A673 (cell line): ENCODE measurements around the gene EFCAB8. TPM values are rescaled to one million over a fixed set of nuclear protein-coding genes. Genes with fewer than 3 reads are reported as not detected.

Experiments used
- BruUV-seq: library from RNA; stranded (reverse); fragments of 400-500 nt; replicated peaks from 2 replicates; lab custom pipeline; 2021; lab: Mats Ljungman, UMichigan
- CTCF ChIA-PET: fragments of 300-600 bp; sonication (Branson Sonifier 250); formaldehyde crosslinking; loops from one replicate; lab custom pipeline; 2022; ENCODE audit warnings: antibody characterized with exemption; lab: Charles Lee
- POLR2A ChIA-PET: fragments of 300-600 bp; sonication (Branson Sonifier 250); formaldehyde crosslinking; loops from one replicate; lab custom pipeline; 2022; ENCODE audit warnings: antibody characterized with exemption; ENCODE audit not compliant: low non-redundant PET; lab: Charles Lee
- DNase-seq: peaks from one replicate; pipeline ENCODE4 v3.0.0-alpha.2; 2015; ENCODE audit warnings: low spot score
- H3K27ac ChIP-seq: fragments of 200-600 bp; sonication (generic); 2 replicates; pipeline ENCODE4 v1.5.1; 2016; ENCODE audit warnings: mixed run types, low read depth, mild to moderate bottlenecking, mixed read lengths, antibody characterized with exemption, low read length; ENCODE audit not compliant: poor library complexity, severe bottlenecking
- H3K27me3 ChIP-seq: fragments of 200-600 bp; sonication (generic); replicated peaks from 2 replicates; pipeline ENCODE4 v1.6.1; 2017; ENCODE audit warnings: mixed run types, low read depth, mild to moderate bottlenecking, mixed read lengths, antibody characterized with exemption, low read length; ENCODE audit not compliant: insufficient read depth, poor library complexity
- H3K36me3 ChIP-seq: fragments of 200-600 bp; sonication (generic); 2 replicates; pipeline ENCODE4 v1.6.1; 2016; ENCODE audit warnings: mixed run types, mild to moderate bottlenecking, mixed read lengths, antibody characterized with exemption, low read length; ENCODE audit not compliant: insufficient read depth, poor library complexity, severe bottlenecking
- H3K4me1 ChIP-seq: fragments of 200-600 bp; sonication (generic); 2 replicates; pipeline ENCODE4 v1.6.1; 2017; ENCODE audit warnings: mixed run types, mild to moderate bottlenecking, mixed read lengths, antibody characterized with exemption, low read length; ENCODE audit not compliant: insufficient read depth, poor library complexity, severe bottlenecking
- H3K4me3 ChIP-seq: fragments of 200-600 bp; sonication (generic); 2 replicates; pipeline ENCODE4 v1.5.1; 2016; ENCODE audit warnings: low read depth, mixed run types, mild to moderate bottlenecking, mixed read lengths, low read length; ENCODE audit not compliant: poor library complexity, severe bottlenecking
- H3K9me3 ChIP-seq: fragments of 200-600 bp; sonication (generic); 2 replicates; pipeline ENCODE4 v1.6.1; 2016; ENCODE audit warnings: mixed run types, low read depth, mild to moderate bottlenecking, mixed read lengths, antibody characterized with exemption, low read length; ENCODE audit not compliant: poor library complexity, severe bottlenecking
- EZH2 ChIP-seq: fragments of 200-600 bp; sonication (generic); IDR thresholded peaks from 2 replicates; pipeline ENCODE4 v1.6.1; 2017; ENCODE audit warnings: borderline replicate concordance, low read depth, mild to moderate bottlenecking, mixed read lengths, antibody characterized with exemption, low read length; ENCODE audit not compliant: poor library complexity, severe bottlenecking
- intact Hi-C: fragments of 100-400 bp; cut with micrococcal nuclease; formaldehyde crosslinking; loops from one replicate; pipeline ENCODE4 v1.10.0; 2022; ENCODE audit not compliant: unreplicated experiment
- total RNA-seq: library from RNA; stranded (reverse); gene quantifications from 2 replicates; pipeline ENCODE4 v1.2.3, GENCODE V29; 2021
- TF ChIP-seq, protein P1 (sequence below): fragments of 300-800, 200-600 bp; sonication (generic); conservative IDR thresholded peaks from 2 replicates; pipeline ENCODE4 v1.5.1; 2017; ENCODE audit warnings: low read depth, mild to moderate bottlenecking, antibody characterized with exemption, low read length, moderate library complexity, mixed read lengths

Gene EFCAB8
- total RNA-seq, 1 experiment from 2014 or later, result not detected

GRCh38 chr20:32893263-32894025 lies 34.7 kb downstream of the EFCAB8 start:
- DNase-seq, result no peak
- Histone ChIP-seq H3K27me3 (no peaks in the 10 kb centered on the region), H3K36me3 (no peaks in the 10 kb centered on the region), H3K4me1 (no peaks in the 10 kb centered on the region), H3K27ac (no peak overlapping the region), H3K9me3 (no peaks in the 10 kb centered on the region), H3K4me3 (no peak overlapping the region)
- intact Hi-C loops, result loop anchor here (5.0 kb wide), 1 partner anchor 101 kb away; no protein-coding TSS in a partner anchor
- ChIA-PET POLR2A (no interaction called here), CTCF (no interaction called here)
- BruUV-seq, result no TSS peak
- TF ChIP-seq, protein P1, sequence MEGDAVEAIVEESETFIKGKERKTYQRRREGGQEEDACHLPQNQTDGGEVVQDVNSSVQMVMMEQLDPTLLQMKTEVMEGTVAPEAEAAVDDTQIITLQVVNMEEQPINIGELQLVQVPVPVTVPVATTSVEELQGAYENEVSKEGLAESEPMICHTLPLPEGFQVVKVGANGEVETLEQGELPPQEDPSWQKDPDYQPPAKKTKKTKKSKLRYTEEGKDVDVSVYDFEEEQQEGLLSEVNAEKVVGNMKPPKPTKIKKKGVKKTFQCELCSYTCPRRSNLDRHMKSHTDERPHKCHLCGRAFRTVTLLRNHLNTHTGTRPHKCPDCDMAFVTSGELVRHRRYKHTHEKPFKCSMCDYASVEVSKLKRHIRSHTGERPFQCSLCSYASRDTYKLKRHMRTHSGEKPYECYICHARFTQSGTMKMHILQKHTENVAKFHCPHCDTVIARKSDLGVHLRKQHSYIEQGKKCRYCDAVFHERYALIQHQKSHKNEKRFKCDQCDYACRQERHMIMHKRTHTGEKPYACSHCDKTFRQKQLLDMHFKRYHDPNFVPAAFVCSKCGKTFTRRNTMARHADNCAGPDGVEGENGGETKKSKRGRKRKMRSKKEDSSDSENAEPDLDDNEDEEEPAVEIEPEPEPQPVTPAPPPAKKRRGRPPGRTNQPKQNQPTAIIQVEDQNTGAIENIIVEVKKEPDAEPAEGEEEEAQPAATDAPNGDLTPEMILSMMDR, result no peak
- TF ChIP-seq EZH2, result no peak

DNA sequence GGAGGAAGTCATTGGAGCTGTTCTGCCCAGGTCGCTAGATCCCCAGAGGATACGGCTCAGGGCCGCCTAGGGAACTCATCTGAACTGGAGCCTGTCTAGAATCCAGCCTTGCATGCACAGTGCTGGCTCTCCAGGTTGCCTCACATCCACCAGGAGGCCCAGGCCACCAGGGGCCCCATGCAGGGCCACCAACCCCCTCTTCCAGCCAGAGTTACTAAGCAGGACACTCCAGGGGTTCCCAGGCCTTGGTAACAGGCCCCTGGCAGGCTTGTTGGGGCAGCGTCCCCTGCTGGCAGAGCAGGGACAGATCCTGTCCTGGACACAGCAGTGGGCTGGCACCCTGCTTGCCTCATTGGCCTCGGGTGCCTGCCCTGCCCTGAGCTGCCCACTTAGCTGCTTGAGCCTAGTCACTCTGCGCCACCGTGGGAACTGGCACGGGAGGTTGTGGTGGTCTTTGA lies 35.3 kb downstream of the EFCAB8 start:
- no peaks in the 10 kb centered on the region for H3K9me3 ChIP-seq
- ChIA-PET POLR2A (no interaction called here), CTCF (no interaction called here)
- H3K4me3 ChIP-seq, result no peak overlapping the region
- no peak for TF ChIP-seq EZH2
- TF ChIP-seq, protein P1, result peak; percentile 69
- BruUV-seq, result no TSS peak
- DNase-seq, result peak; percentile 56
- H3K27me3 ChIP-seq, result no peaks in the 10 kb centered on the region
- intact Hi-C loops, result loop anchor here (5.0 kb wide), 1 partner anchor 102 kb away; no protein-coding TSS in a partner anchor
- no peak overlapping the region for H3K27ac ChIP-seq
- H3K36me3 ChIP-seq, result no peaks in the 10 kb centered on the region
- H3K4me1 ChIP-seq, result no peaks in the 10 kb centered on the region

- DNase-seq, result no peak
- POLR2A ChIA-PET, result no interaction called here
- Histone ChIP-seq H3K27ac (no peak overlapping the region), H3K27me3 (no peaks in the 10 kb centered on the region), H3K4me1 (no peaks in the 10 kb centered on the region), H3K9me3 (no peaks in the 10 kb centered on the region), H3K4me3 (no peak overlapping the region), H3K36me3 (no peaks in the 10 kb centered on the region)
- TF ChIP-seq, protein P1, result no peak
- TF ChIP-seq EZH2, result no peak
- CTCF ChIA-PET, result no interaction called here
- intact Hi-C loops, result loop anchor here (5.0 kb wide), 1 partner anchor 103 kb away; no protein-coding TSS in a partner anchor
- BruUV-seq, result no TSS peak
Measured at GRCh38 chr20:32894711-32895355, 36.1 kb downstream of the EFCAB8 start.
